Stimulated activated CD8-positive, alpha-beta memory T cell treated with anti-CD3 and anti-CD28 coated beads, Interleukin-2, amount 100 ng/mL, for 48 hours (primary cell): Measurements from ENCODE around the gene SP1.
"Not testable (repeated sequence)": the region's sequence is repeated elsewhere in the genome, so short reads cannot be mapped to it uniquely, and the experiment has no call there.

Experiments
- DNase-seq, 2 donors: peaks; one replicate each; pipeline ENCODE4 v3.0.0-alpha.2; 2020; ENCODE audit warnings: low read depth in 2 of 2

The SP1 gene

DNA sequence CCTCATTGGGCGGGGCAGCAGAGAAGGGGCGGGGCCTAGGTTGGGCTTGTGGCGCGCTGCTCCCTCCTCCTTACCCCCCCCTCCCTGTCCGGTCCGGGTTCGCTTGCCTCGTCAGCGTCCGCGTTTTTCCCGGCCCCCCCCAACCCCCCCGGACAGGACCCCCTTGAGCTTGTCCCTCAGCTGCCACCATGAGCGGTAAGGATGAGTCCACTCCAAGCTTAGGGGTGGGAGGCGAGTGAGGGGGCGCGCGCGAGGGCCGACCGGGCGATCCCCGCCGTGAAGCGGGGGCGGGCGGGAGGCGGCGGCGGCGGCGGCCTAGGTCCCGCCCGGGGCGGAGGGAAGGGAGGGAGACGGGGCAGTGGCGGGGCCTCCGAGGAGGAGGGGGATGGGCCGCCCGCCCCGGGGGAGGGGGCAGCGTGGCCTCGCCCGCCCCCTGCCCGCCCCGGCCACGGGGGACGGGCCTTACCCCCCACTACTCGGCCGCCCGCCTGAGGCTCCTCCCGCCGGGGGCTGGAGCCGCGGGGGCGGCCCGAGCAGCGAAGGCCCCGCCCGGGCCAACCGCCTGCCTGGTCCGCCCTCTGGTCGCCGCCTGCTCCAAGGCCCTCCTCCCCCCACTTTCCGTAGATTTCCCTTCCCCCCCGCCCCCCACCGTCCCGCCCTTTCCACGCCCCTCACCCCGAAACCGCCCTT is at the start of gene SP1:
TSS of gene SP1 (plus strand) at position 73 of the 690 bp plus-strand sequence. CDS start at position 189, 116 bp downstream.
- peak; percentile 94 to 98 for DNase-seq

GRCh38 chr12:53330671-53331070 is 49.3 kb upstream of the SP1 start:
- no peak for DNase-seq

DNA sequence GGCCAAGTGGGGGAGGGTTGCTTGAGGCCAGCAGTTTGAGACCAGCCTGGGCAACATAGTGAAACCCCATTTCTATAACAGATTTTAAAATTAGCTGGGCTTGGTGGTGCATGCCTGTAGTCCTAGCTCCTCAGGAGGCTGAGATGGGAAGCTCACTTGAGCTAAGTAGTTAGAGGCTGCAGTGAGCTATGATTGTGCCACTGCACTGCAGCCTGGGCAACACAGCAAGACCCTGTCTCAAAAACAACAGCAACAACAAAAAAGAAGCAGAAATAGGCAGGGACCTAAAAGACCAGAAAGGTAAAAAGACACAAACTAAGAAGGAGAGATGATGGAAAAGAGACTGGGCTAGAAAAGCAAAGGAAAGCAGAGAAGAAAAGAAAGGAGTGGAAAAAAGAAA is 47.6 kb upstream of the SP1 start:
- not testable (repeated sequence) for DNase-seq

DNA sequence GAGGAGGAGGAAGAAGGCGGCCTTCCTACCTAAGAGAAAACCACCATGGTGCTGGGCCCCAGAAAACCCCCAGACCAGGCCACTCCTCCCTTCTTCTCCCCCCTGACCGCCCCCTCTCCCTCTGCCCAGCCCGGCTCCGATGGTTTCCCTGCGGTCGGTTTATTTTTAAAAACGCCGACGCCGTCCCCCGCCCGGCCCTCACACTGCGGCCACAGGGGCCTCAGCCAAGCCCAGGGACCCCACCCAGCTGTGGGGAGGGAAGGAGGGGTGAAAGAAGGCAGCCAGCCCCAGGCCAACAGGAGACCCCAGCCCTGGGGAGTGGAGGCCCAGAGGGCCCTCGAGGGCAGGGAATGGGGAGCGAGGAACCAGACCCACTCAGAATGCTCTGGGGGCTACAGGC is 47.2 kb upstream of the SP1 start:
- no peak for DNase-seq

- DNase-seq, result no peak
These were observed 46.7 kb upstream of the SP1 start for GRCh38 chr12:53333289-53333688.

DNA sequence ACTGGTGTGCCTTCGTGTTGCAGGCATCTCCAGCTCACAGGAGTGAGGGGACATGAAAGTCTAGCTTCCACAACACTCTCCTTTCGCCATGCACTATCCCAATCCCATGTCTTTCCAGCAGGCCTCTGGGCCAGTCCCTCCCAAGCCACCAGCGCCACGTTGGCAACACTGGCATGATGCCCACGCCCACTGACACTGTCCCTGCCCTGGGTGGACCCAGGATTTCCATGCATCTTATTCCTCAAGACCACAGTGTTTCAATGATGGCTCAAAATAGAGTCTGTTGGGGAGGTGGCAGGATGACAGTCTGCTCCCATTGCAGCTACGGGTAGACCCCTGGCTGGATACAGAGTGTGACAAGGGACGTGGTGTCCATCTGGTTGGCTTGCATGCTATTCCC is 46.1 kb upstream of the SP1 start:
- no peak for DNase-seq

- DNase-seq, result no peak
These were observed 45.2 kb upstream of the SP1 start for GRCh38 chr12:53334822-53335221.

- no peak for DNase-seq
These were observed 43.7 kb upstream of the SP1 start, which contains the start of gene SP7 for GRCh38 chr12:53336181-53336681. Gene SP7 (minus strand): TSS chr12:53336354. CDS start chr12:53335646, 708 bp downstream.

DNA sequence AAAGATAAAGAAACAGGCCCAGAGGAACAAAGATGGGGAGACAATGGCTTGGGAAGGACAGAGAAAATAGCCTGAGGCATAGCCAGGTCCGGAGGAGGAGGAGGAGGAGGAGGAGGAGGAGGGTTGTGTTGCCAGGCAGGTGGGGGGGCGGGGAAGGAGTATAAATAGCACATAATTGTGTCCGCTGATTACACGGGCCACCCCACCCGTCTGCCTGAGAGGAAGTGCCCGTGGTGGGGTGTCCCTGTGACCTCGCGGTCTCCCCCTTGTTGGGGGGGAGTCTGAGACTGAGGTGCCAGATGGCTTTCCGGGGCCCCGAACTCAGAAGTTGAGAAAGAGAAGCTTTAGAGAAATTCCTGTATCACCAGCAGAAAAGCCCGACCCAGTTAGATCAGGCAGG is 42.0 kb upstream of the SP1 start:
- no peak for DNase-seq

GRCh38 chr12:53338916-53339315 is 41.1 kb upstream of the SP1 start:
- no peak for DNase-seq

GRCh38 chr12:53340398-53340797 is 39.6 kb upstream of the SP1 start:
- DNase-seq, result peak in 1 of 2 donors; percentile 14

DNA sequence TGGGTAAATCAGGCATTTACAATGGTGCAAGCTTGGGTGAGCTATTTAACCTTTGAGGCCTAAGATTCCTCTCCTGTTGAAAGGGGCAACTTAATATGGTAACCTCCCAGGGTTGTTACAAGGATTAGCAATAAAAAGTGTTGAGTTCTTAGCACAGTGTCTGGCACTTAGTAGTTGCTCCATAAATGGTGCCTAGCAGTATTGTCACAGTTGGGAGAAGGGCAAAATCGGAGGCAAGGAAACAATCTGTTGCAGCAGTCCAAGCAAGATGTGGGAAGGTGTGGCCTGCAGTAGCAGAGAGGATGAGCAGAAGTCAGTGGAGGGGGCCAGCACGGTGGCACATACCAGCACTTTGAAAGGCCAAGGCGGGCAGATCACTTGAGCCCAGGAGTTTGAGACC is 36.5 kb upstream of the SP1 start:
- no peak for DNase-seq

GRCh38 chr12:53343969-53344368 is 36.0 kb upstream of the SP1 start:
- no peak for DNase-seq

GRCh38 chr12:53344487-53344823 is 35.5 kb upstream of the SP1 start:
- no peak for DNase-seq

DNA sequence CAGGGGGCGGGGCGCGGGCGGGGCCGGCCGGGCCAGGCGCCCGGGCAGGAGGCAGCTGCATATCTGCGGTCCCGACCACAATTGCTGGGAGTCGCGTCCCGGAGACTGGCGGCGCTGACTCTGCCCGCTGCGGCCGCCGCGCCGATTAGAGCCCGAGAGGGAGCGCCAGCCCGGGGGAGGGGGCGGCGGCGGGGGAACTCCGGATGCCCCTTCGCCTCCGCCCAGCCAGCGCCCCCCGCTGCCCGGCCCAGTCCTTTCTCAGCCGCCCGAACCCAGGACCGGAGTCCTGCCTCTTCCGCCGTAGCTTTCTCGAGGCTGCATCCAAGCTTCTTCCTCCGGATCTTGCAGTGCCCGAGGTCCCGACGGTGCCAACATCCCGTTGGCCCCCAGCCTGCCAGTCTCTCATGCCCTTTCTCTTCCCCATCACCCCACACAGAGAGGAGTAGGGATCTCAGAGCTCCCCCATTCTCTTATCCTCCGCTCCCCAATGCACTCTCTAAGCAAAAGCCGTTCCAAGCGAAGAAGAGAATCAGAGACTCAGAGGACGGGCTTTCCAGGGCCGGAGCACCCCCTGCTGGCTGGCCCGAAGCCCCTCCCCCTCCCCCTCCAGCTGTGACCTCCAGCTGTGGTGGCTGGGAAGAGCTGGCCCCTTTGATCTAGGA is 35.0 kb upstream of the SP1 start:
- peak; percentile 54 to 71 for DNase-seq

- no peak for DNase-seq
These were observed 34.3 kb upstream of the SP1 start for GRCh38 chr12:53345486-53346188.

- no peak for DNase-seq
These were observed 33.5 kb upstream of the SP1 start for GRCh38 chr12:53346491-53346890.

- DNase-seq, result no peak
These were observed 32.1 kb upstream of the SP1 start for GRCh38 chr12:53347905-53348304.

DNA sequence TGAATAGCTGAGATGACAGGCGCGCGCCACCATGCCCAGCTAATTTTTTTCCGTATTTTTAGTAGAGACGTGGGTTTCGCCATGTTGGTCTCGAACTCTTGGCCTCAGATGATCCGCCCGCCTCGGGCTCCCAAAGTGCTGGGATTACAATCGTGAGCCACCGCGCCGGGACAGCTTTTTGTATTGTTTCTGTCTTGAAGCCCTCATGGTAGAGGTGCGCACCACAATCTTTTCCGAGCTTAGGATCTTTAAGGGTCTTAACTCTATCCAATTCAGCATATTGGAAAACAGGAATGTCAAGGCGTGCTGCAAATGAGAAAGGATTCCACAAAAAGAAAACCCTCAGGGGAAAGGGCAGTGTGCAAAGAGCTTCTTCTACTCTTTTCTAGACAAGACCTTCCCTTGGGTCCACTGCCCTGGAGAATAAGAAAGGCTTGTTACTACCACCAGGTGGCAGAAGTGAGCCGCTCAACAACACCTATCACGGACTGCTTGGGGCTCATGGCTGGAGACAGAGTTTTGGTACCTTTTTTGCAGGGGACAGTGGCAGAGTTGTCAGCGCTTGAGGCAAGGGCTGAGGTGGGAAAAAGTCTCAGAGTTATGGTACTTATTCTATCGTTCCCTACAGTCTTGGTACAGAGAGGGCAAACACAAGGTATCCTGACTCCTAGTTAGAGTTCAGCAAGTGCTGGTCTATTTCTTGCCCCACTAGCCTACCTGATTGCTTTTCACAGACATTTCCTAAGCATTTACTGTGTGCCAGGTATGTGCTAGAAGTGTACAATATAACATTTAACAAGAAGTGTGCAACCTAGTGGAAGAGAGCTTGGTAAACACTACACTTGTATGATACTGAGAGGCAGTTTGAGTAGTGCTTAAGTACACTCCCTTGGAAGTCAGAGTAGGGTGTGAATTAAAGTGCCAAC is 27.4 kb upstream of the SP1 start:
- peak; percentile 49 to 63 for DNase-seq

DNA sequence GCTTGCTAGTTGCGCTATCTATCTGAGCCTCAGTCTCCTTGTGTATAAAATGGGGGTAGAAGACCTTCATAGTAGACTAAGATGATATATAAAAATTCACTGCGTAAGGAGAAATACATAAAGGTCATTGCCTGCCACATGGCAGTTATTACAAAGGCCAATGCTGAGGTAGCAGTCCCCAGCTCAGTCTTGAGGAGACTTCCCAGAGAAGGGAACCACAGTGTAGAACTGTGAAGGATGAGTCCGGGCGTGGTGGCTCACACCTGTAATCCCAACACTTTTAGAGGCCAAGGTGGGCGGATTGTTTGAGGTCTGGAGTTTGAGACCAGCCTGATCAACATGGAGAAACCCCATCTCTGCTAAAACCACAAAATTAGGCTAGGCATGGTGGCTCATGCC is 26.7 kb upstream of the SP1 start:
- no peak for DNase-seq

DNA sequence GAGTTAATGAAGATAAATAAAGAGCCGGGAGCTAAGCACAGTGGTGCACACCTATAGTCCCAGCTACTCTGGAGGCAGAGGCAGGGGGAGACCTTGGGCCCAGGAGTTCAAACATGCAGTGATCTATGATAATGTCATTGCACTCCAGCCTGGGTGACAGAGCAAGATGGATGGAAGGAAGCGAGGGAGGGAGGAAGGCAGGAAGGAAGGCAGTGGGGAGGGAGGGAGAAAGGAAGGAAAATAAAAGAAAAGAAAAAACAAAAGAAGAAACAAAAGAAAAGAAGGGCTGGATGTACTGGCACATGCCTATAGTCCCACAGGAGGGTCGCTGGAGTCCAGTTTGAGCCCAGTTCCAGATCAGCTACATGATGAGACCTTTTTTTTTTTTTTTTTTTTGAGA is 24.9 kb upstream of the SP1 start:
- DNase-seq, result no peak
